H1 (cell line): Measurements from ENCODE around the gene UNC50. TPM values are rescaled to one million over a fixed set of nuclear protein-coding genes. Genes with fewer than 3 reads are reported as not detected.

Source experiments
- EZH2 ChIP-seq: fragments of 200-600 bp; sonication (generic); IDR thresholded peaks from 2 replicates; pipeline ENCODE4 v1.7.1; 2012; ENCODE audit warnings: low read depth, mild to moderate bottlenecking, moderate library complexity, low read length, inconsistent platforms; ENCODE audit not compliant: severe bottlenecking
- POLR2A ChIP-seq, 2 experiments: IDR thresholded peaks; 1 replicate in 1 of 2; 2 replicates in 1 of 2; pipeline ENCODE4 v1.6.1; 2011; ENCODE audit warnings: low read depth in 2 of 2, low read length in 2 of 2, mild to moderate bottlenecking in 2 of 2; ENCODE audit errors: control extremely low read depth in 1 of 2
- SP1 ChIP-seq: IDR thresholded peaks from 2 replicates; pipeline ENCODE4 v1.6.1; 2011; ENCODE audit warnings: low read depth, low read length
- SP2 ChIP-seq: IDR thresholded peaks from 2 replicates; pipeline ENCODE4 v1.6.1; 2012; ENCODE audit warnings: mild to moderate bottlenecking, low read length, inconsistent platforms
- SRF ChIP-seq: IDR thresholded peaks from 2 replicates; pipeline ENCODE4 v1.6.1; 2011; ENCODE audit warnings: mild to moderate bottlenecking, low read depth, low read length, moderate library complexity
- SUZ12 ChIP-seq: fragments of 200-600 bp; sonication (generic); IDR thresholded peaks from 2 replicates; pipeline ENCODE4 v1.6.1; 2012; ENCODE audit warnings: mild to moderate bottlenecking, inconsistent platforms, low read length, moderate library complexity, mixed read lengths
- YY1 ChIP-seq: IDR thresholded peaks from 2 replicates; pipeline ENCODE4 v1.6.1; 2011; ENCODE audit warnings: low read depth, mild to moderate bottlenecking, low read length
- ZNF274 ChIP-seq: IDR thresholded peaks from 2 replicates; pipeline ENCODE4 v1.7.0; 2012; ENCODE audit warnings: low read length, borderline replicate concordance; ENCODE audit errors: extremely low read depth
- polyA plus RNA-seq, 7 experiments: library from polyadenylated mRNA; depleted of rRNA in 3 of 7; stranded (reverse) in 5 of 7; unstranded in 2 of 7; fragments of >200 nt in 5 of 7; fragments of 200-250 nt in 2 of 7; gene quantifications; 1 replicate in 5 of 7; 2 replicates in 1 of 7; 4 replicates in 1 of 7; pipeline versions ENCODE4 v1.2.1 to v1.2.3, GENCODE V29; 2011 to 2013; ENCODE audit warnings: missing spikeins in 2 of 7, mixed read lengths in 2 of 7
- total RNA-seq: library from RNA; stranded (reverse); fragmentation: NEBNext Ultra II Directional; extraction: Animal tissue kit (Norgen Biotek cat#: 25700); gene quantifications from 2 replicates; pipeline ENCODE4 v1.2.1, GENCODE V29; 2021
- TF ChIP-seq, protein P1 (sequence below): fragments of 300-600 bp; sonication (generic); IDR thresholded peaks from 2 replicates; pipeline ENCODE4 v1.7.1; 2012; ENCODE audit warnings: low read length, moderate library complexity, mild to moderate bottlenecking, inconsistent platforms; ENCODE audit not compliant: insufficient replicate concordance

UNC50 gene
- total and polyA plus RNA-seq, 2 of the 8 experiments (the other 6 are each of a cell fraction or from before 2014, with no cell fraction given) = 33.4 to 58.5 TPM

DNA sequence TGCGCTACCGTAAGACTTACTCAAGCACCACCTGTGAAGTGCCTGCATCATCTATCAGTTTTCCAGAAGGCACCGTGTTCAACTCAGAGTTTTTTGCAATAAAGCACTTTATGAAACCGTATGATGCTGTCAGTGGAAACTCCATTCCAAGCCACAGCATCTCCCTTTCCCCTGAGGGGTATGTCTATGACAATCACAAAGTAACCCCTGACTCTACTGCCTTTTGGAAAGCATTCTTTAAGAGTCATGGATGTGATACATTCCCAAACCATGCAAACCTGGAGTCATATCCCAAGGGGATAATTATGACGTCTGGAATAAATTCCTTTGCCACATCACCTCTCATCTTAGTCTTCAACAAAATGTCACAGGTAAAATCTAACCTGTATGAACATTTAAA is 39.2 kb downstream of the UNC50 start (continued):
- TF ChIP-seq, protein P1, sequence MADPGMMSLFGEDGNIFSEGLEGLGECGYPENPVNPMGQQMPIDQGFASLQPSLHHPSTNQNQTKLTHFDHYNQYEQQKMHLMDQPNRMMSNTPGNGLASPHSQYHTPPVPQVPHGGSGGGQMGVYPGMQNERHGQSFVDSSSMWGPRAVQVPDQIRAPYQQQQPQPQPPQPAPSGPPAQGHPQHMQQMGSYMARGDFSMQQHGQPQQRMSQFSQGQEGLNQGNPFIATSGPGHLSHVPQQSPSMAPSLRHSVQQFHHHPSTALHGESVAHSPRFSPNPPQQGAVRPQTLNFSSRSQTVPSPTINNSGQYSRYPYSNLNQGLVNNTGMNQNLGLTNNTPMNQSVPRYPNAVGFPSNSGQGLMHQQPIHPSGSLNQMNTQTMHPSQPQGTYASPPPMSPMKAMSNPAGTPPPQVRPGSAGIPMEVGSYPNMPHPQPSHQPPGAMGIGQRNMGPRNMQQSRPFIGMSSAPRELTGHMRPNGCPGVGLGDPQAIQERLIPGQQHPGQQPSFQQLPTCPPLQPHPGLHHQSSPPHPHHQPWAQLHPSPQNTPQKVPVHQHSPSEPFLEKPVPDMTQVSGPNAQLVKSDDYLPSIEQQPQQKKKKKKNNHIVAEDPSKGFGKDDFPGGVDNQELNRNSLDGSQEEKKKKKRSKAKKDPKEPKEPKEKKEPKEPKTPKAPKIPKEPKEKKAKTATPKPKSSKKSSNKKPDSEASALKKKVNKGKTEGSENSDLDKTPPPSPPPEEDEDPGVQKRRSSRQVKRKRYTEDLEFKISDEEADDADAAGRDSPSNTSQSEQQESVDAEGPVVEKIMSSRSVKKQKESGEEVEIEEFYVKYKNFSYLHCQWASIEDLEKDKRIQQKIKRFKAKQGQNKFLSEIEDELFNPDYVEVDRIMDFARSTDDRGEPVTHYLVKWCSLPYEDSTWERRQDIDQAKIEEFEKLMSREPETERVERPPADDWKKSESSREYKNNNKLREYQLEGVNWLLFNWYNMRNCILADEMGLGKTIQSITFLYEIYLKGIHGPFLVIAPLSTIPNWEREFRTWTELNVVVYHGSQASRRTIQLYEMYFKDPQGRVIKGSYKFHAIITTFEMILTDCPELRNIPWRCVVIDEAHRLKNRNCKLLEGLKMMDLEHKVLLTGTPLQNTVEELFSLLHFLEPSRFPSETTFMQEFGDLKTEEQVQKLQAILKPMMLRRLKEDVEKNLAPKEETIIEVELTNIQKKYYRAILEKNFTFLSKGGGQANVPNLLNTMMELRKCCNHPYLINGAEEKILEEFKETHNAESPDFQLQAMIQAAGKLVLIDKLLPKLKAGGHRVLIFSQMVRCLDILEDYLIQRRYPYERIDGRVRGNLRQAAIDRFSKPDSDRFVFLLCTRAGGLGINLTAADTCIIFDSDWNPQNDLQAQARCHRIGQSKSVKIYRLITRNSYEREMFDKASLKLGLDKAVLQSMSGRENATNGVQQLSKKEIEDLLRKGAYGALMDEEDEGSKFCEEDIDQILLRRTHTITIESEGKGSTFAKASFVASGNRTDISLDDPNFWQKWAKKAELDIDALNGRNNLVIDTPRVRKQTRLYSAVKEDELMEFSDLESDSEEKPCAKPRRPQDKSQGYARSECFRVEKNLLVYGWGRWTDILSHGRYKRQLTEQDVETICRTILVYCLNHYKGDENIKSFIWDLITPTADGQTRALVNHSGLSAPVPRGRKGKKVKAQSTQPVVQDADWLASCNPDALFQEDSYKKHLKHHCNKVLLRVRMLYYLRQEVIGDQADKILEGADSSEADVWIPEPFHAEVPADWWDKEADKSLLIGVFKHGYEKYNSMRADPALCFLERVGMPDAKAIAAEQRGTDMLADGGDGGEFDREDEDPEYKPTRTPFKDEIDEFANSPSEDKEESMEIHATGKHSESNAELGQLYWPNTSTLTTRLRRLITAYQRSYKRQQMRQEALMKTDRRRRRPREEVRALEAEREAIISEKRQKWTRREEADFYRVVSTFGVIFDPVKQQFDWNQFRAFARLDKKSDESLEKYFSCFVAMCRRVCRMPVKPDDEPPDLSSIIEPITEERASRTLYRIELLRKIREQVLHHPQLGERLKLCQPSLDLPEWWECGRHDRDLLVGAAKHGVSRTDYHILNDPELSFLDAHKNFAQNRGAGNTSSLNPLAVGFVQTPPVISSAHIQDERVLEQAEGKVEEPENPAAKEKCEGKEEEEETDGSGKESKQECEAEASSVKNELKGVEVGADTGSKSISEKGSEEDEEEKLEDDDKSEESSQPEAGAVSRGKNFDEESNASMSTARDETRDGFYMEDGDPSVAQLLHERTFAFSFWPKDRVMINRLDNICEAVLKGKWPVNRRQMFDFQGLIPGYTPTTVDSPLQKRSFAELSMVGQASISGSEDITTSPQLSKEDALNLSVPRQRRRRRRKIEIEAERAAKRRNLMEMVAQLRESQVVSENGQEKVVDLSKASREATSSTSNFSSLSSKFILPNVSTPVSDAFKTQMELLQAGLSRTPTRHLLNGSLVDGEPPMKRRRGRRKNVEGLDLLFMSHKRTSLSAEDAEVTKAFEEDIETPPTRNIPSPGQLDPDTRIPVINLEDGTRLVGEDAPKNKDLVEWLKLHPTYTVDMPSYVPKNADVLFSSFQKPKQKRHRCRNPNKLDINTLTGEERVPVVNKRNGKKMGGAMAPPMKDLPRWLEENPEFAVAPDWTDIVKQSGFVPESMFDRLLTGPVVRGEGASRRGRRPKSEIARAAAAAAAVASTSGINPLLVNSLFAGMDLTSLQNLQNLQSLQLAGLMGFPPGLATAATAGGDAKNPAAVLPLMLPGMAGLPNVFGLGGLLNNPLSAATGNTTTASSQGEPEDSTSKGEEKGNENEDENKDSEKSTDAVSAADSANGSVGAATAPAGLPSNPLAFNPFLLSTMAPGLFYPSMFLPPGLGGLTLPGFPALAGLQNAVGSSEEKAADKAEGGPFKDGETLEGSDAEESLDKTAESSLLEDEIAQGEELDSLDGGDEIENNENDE = no peak
- TF ChIP-seq SUZ12 = no peak
- TF ChIP-seq SP2 = no peak
- no peak for TF ChIP-seq YY1
- TF ChIP-seq SP1 = no peak
- no peak for TF ChIP-seq SRF
- no peak for TF ChIP-seq POLR2A (IDR thresholded peaks at IDR 0.05; ENCODE audit: control extremely low read depth in 1 of 2, low read depth in 2 of 2, low read length in 2 of 2)
- no peak for TF ChIP-seq ZNF274
- TF ChIP-seq EZH2 = no peak
